Thoracic aorta (tissue), 2 donors: ENCODE results near the gene HYAL4. TPM values are rescaled to one million over a fixed set of nuclear protein-coding genes. Genes with fewer than 3 reads are reported as not detected.

Experiments used
- ATAC-seq: fragments of 150-250 bp; one replicate; pipeline ENCODE4 v1.8.0; 2017; ENCODE audit warnings: low read depth; ENCODE audit not compliant: insufficient number of reproducible peaks, low FRiP score
- DNase-seq: peaks from one replicate; pipeline ENCODE4 v3.0.0-alpha.2; 2020; ENCODE audit warnings: low spot score
- H3K27ac ChIP-seq, 2 donors: fragments of 200-600 bp; sonication (generic); 1 replicate in 1 of 2; 2 replicates in 1 of 2; pipeline ENCODE4 v1.5.1; 2016; ENCODE audit warnings: mild to moderate bottlenecking in 2 of 2, moderate library complexity in 2 of 2
- H3K27me3 ChIP-seq: fragments of 200-600 bp; sonication (generic); replicated peaks from 2 replicates; pipeline ENCODE4 v1.6.0; 2016; ENCODE audit warnings: mild to moderate bottlenecking; ENCODE audit not compliant: insufficient read depth
- H3K36me3 ChIP-seq: fragments of 200-600 bp; sonication (generic); one replicate; pipeline ENCODE4 v1.5.1; 2016
- H3K4me1 ChIP-seq, 2 donors: fragments of 200-600 bp; sonication (generic); 1 replicate in 1 of 2; 2 replicates in 1 of 2; pipeline versions ENCODE4 v1.5.1 to v1.6.0; 2016; ENCODE audit warnings: low read depth in 2 of 2, mild to moderate bottlenecking in 1 of 2; ENCODE audit not compliant: control insufficient read depth in 1 of 2
- H3K4me3 ChIP-seq: fragments of 200-600 bp; sonication (generic); 2 replicates; pipeline ENCODE4 v1.5.1; 2016; ENCODE audit warnings: mild to moderate bottlenecking
- H3K9me3 ChIP-seq: fragments of 200-600 bp; sonication (generic); 2 replicates; pipeline ENCODE4 v1.5.1; 2016
- CTCF ChIP-seq: fragments of 200-600 bp; sonication (generic); IDR thresholded peaks from one replicate; pipeline ENCODE4 v1.5.1; 2019; ENCODE audit warnings: antibody characterized with exemption
- total RNA-seq, 2 donors: library from RNA; depleted of rRNA; stranded (reverse); fragments of >200 nt; gene quantifications; one replicate each; pipeline versions ENCODE4 v1.1.0 to v1.2.3, GENCODE V29; 2016

Gene HYAL4
- total RNA-seq, 2 donors from 2014 or later = not detected

DNA sequence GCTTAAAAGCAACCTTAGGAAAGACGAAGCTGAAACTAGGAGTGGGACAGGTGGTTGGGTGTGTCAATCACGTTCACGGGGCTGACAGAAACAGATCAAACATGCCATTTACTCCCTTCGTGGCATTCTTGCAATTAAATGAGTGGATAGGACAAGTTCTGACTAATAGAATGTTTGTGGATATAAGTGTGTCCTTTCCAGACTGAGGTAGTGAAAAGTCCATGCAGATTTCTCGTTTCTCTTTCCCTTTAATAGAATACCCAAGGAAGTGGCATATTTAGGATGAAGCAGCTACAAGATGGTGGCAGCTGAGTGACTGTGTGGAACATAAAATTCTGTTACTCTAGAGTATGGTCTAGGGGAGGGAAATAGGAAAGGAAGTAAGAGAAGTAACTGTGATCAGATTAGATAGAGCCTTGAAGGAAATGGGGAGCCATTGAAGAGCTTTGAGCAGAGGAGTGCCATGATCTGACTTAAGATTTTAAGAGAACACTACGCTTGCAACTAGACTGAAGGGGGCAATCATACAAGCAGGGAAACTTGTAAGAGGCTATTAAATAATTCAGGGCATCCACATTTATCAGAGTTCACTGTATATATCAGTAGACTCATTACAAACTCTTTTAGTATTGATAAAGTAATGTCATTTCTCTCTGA is 46.3 kb upstream of the HYAL4 start:
- Histone ChIP-seq H3K9me3 (no peaks in the 10 kb centered on the region), H3K4me3 (no peak overlapping the region), H3K27ac (no peak overlapping the region), H3K36me3 (no peaks in the 10 kb centered on the region), H3K27me3 (no peaks in the 10 kb centered on the region), H3K4me1 (peaks cover 0 to 7% of the 10 kb centered on the region in 2 donors)
- DNase-seq (no peak), ATAC-seq (no peak)
- TF ChIP-seq CTCF = no peak

GRCh38 chr7:123802249-123802648 is 42.7 kb upstream of the HYAL4 start:
- Histone ChIP-seq H3K4me3 (no peak overlapping the region), H3K36me3 (no peaks in the 10 kb centered on the region), H3K4me1 (peaks cover 0 to 7% of the 10 kb centered on the region in 2 donors), H3K27ac (no peak overlapping the region), H3K27me3 (no peaks in the 10 kb centered on the region), H3K9me3 (no peaks in the 10 kb centered on the region)
- DNase-seq (no peak), ATAC-seq (no peak)
- TF ChIP-seq CTCF = no peak

DNA sequence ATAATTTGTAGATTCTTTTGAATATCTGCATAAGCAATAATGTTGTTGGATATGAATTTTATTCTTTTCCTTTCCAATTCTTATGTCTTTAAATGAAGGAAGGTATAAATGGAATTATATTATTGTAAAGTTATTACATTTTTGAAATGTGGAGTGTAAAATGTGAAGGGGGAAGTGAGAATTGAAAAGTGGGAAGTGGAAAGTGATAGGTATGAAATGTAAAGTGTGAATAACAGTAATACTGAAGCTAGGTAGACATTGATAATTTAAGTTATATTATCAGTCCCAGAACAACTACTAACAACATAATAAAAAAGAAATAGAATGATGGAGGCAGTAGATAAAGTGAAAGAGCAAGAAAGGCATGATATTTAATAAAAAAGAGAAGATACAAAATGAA is 39.7 kb upstream of the HYAL4 start:
- TF ChIP-seq CTCF = no peak
- Histone ChIP-seq H3K4me3 (no peak overlapping the region), H3K27me3 (no peaks in the 10 kb centered on the region), H3K4me1 (no peaks in the 10 kb centered on the region), H3K27ac (no peak overlapping the region), H3K36me3 (no peaks in the 10 kb centered on the region), H3K9me3 (peaks cover 4% of the 10 kb centered on the region)
- ATAC-seq = no peak
- no peak for DNase-seq

DNA sequence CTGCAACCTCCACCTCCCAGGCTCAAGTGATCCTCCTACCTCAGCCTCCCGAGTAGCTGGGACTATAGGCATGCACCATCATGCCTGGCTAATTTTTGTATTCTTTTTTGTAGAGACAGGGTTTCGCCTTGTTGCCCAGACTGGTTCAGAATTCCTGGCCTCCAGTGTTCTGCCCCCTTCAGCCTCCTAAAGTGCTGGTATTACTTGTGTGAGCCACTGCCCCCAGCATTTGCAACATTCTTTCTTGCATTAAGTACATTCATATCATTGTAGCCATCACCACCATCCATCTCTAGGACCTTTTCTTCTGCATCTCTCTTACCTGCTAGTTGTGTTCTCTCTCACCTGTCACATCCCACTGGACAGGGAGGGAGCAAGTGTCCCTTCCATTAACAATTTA is 35.5 kb upstream of the HYAL4 start:
- H3K4me3 ChIP-seq = no peak overlapping the region
- H3K27ac ChIP-seq = no peak overlapping the region
- no peak for TF ChIP-seq CTCF
- H3K27me3 ChIP-seq = no peaks in the 10 kb centered on the region
- H3K4me1 ChIP-seq = no peaks in the 10 kb centered on the region
- ATAC-seq = no peak
- DNase-seq = no peak
- peaks cover 4% of the 10 kb centered on the region for H3K9me3 ChIP-seq
- H3K36me3 ChIP-seq = no peaks in the 10 kb centered on the region

GRCh38 chr7:123811056-123811455 is 33.9 kb upstream of the HYAL4 start:
- DNase-seq (no peak), ATAC-seq (no peak)
- H3K27me3 ChIP-seq = no peaks in the 10 kb centered on the region
- H3K27ac ChIP-seq = no peak overlapping the region
- H3K4me1 ChIP-seq = no peaks in the 10 kb centered on the region
- TF ChIP-seq CTCF = no peak
- no peaks in the 10 kb centered on the region for H3K36me3 ChIP-seq
- no peak overlapping the region for H3K4me3 ChIP-seq
- peaks cover 4% of the 10 kb centered on the region for H3K9me3 ChIP-seq
